Osteocyte (in vitro differentiated cells): ENCODE data around the gene BAG2. TPM values are rescaled to one million over a fixed set of nuclear protein-coding genes. Genes with fewer than 3 reads are reported as not detected.

Source experiments
- DNase-seq: peaks from one replicate; pipeline ENCODE4 v3.0.0; 2021; ENCODE audit warnings: mixed read lengths; ENCODE audit not compliant: unreplicated experiment; ENCODE audit errors: extremely low spot score
- H3K27ac Mint-ChIP-seq: one replicate; pipeline ENCODE4 v1.8.0; 2021; ENCODE audit warnings: mild to moderate bottlenecking, mixed read lengths; ENCODE audit not compliant: unreplicated experiment
- H3K27me3 Mint-ChIP-seq: one replicate; pipeline ENCODE4 v1.8.0; 2021; ENCODE audit warnings: mixed read lengths; ENCODE audit not compliant: unreplicated experiment
- H3K36me3 Mint-ChIP-seq: one replicate; pipeline ENCODE4 v1.8.0; 2021; ENCODE audit warnings: mixed read lengths; ENCODE audit not compliant: unreplicated experiment
- H3K4me1 Mint-ChIP-seq: one replicate; pipeline ENCODE4 v1.8.0; 2021; ENCODE audit warnings: mixed read lengths; ENCODE audit not compliant: unreplicated experiment
- H3K4me3 Mint-ChIP-seq: one replicate; pipeline ENCODE4 v1.8.0; 2021; ENCODE audit warnings: mild to moderate bottlenecking, moderate library complexity, mixed read lengths; ENCODE audit not compliant: unreplicated experiment
- H3K9me3 Mint-ChIP-seq: one replicate; pipeline ENCODE4 v1.8.0; 2021; ENCODE audit warnings: mixed read lengths; ENCODE audit not compliant: unreplicated experiment
- CTCF ChIP-seq: fragments of 200-600 bp; sonication (generic); IDR thresholded peaks from 2 replicates; pipeline ENCODE4 v1.5.0; 2021; ENCODE audit warnings: antibody characterized with exemption, mild to moderate bottlenecking, moderate library complexity
- total RNA-seq: library from RNA; stranded (reverse); gene quantifications from 2 replicates; pipeline ENCODE4 v1.2.1, GENCODE V29; 2021

Gene BAG2
- total RNA-seq, 1 donor from 2014 or later = 9.1 TPM

DNA sequence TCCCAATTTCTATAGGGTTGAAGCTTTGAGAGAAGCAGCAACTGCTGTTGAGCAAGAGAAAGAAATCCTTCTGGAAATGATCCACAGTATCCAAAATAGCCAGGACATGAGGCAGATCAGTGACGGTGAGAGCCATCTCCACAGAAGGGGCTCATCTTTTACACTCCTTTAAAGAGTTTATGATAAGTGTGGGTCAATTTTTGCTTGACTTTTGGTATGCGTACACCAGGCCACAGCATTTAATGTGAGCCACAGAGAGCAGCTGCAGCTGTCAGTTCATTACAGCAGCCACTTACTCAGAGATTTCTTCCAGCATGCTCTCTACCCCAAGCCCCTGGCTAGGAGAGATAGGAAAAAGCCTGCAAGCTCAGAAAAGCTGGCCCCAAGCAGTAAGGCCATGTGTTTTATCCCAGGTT lies 9.9 kb downstream of the BAG2 start:
- no peak overlapping the region for H3K4me3 Mint-ChIP-seq
- no peak for TF ChIP-seq CTCF
- H3K36me3 Mint-ChIP-seq = peaks cover 46% of the 10 kb centered on the region
- H3K27me3 Mint-ChIP-seq = no peaks in the 10 kb centered on the region
- no peak for DNase-seq
- H3K27ac Mint-ChIP-seq = peak overlapping the region; percentile 38
- peaks cover 25% of the 10 kb centered on the region for H3K4me1 Mint-ChIP-seq
- no peaks in the 10 kb centered on the region for H3K9me3 Mint-ChIP-seq

- DNase-seq = no peak
- no peak for TF ChIP-seq CTCF
- H3K4me1 Mint-ChIP-seq = peaks cover 14% of the 10 kb centered on the region
- no peaks in the 10 kb centered on the region for H3K27me3 Mint-ChIP-seq
- H3K9me3 Mint-ChIP-seq = no peaks in the 10 kb centered on the region
- no peak overlapping the region for H3K4me3 Mint-ChIP-seq
- no peak overlapping the region for H3K27ac Mint-ChIP-seq
- peaks cover 42% of the 10 kb centered on the region for H3K36me3 Mint-ChIP-seq
Measured at GRCh38 chr6:57183336-57183735, 11.2 kb downstream of the BAG2 start.

- peak overlapping the region; percentile 48 for H3K27ac Mint-ChIP-seq
- no peaks in the 10 kb centered on the region for H3K9me3 Mint-ChIP-seq
- no peak for DNase-seq
Measured at GRCh38 chr6:57190140-57190539, 18.0 kb downstream of the BAG2 start.

DNA sequence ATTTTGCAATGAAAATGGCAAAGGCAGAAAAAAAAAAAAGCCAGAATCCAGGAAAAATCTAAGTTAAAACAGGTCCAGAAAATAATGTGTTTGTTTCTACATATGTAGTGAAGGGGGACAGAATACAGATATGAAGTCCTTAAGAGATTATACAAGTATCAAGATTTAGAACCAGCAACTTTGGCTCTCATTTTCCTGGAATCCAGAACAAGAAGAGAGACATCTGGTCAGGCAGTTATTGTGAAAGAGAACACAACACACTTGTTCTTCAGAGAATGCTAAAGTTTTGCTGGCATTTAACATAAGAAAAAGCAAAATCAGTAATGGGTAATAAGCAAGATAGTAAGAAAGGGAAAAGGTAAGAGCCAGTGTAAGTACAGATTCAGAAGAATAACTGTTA lies 21.1 kb downstream of the BAG2 start:
- no peak for DNase-seq
- Mint-ChIP-seq H3K4me1 (peaks cover 8% of the 10 kb centered on the region), H3K36me3 (peaks cover 38% of the 10 kb centered on the region), H3K27ac (peak overlapping the region; percentile 20), H3K4me3 (no peak overlapping the region), H3K27me3 (no peaks in the 10 kb centered on the region), H3K9me3 (no peaks in the 10 kb centered on the region)
- no peak for TF ChIP-seq CTCF

More at GRCh38 chr6:57190140-57190539, 18.0 kb downstream of the BAG2 start:
- H3K27me3 Mint-ChIP-seq = no peaks in the 10 kb centered on the region
- peaks cover 36% of the 10 kb centered on the region for H3K36me3 Mint-ChIP-seq
- TF ChIP-seq CTCF = peak; percentile 69
- H3K4me1 Mint-ChIP-seq = peaks cover 5% of the 10 kb centered on the region
- H3K4me3 Mint-ChIP-seq = no peak overlapping the region

DNA sequence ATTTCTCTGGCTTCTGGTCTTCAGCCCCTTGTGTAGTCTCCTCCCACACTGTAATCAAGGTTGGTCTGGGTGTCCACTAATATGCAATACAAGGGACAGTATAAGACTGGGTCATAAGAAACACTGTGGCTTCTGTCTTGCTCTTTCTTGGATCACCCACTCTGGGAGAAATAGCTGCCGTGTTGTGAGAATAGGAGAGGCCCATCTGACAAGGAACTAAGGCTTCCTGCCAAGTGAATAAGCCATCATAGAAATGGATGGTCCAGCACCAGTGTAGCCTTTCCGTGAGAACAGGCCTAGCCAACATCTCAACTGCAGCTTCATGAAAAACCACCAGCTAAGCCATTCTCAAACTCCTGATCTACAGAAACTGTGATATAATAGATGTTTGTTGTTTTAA lies 23.3 kb downstream of the BAG2 start:
- peak overlapping the region; percentile 17 for H3K27ac Mint-ChIP-seq
- no peaks in the 10 kb centered on the region for H3K27me3 Mint-ChIP-seq
- no peak overlapping the region for H3K4me3 Mint-ChIP-seq
- H3K4me1 Mint-ChIP-seq = peaks cover 19% of the 10 kb centered on the region
- DNase-seq = no peak
- TF ChIP-seq CTCF = no peak
- no peaks in the 10 kb centered on the region for H3K9me3 Mint-ChIP-seq
- peaks cover 38% of the 10 kb centered on the region for H3K36me3 Mint-ChIP-seq
